ENCODE data around the gene ARNT2. TPM values are rescaled to one million over a fixed set of nuclear protein-coding genes. Genes with fewer than 3 reads are reported as not detected.
A peak's percentile ranks its signal among the peaks of the same experiment; 100 is the strongest.

The ARNT2 gene
- total and polyA plus RNA-seq, 4 donors: 0.63 to 16.2 (median 4.9) TPM

GRCh38 chr15:80455668-80456442, 51.7 kb downstream of the ARNT2 start:
- H3K4me3 ChIP-seq (ENCODE audit: low read length in 2 of 2): no peak overlapping the region
- H3K36me3 ChIP-seq (ENCODE audit: control insufficient read depth in 1 of 2, insufficient read depth in 2 of 2, low read length in 1 of 2): no peaks in the 10 kb centered on the region
- H3K27me3 ChIP-seq (ENCODE audit: control insufficient read depth in 1 of 2, insufficient read depth in 2 of 2, low read length in 1 of 2): no peaks in the 10 kb centered on the region
- H3K4me1 ChIP-seq (ENCODE audit: control insufficient read depth in 1 of 2, insufficient read depth in 2 of 2, low read length in 2 of 2): no peaks in the 10 kb centered on the region
- intact Hi-C loops (cut with DNase I): loop anchor here (2.0 to 5.0 kb wide), 6 partner anchors 56 to 516 kb away; no protein-coding TSS in a partner anchor
- peak in 1 of 2 donors; percentile 65 for DNase-seq
- peak; percentile 70 for ATAC-seq (ENCODE audit: low FRiP score)
- H3K27ac ChIP-seq (ENCODE audit: low read depth in 1 of 2, low read length in 2 of 2): no peak overlapping the region
- no peaks in the 10 kb centered on the region for H3K9me3 ChIP-seq (ENCODE audit: control insufficient read depth, low read length)
- WGBS, 2 donors: 19% methylated on average over 17 of the region's 17 CpGs

GRCh38 chr15:80456517-80457492, 52.6 kb downstream of the ARNT2 start:
- Histone ChIP-seq H3K4me1 (ENCODE audit: control insufficient read depth in 1 of 2, insufficient read depth in 2 of 2, low read length in 2 of 2) (no peaks in the 10 kb centered on the region), H3K9me3 (ENCODE audit: control insufficient read depth, low read length) (no peaks in the 10 kb centered on the region), H3K4me3 (ENCODE audit: low read length in 2 of 2) (no peak overlapping the region), H3K27me3 (ENCODE audit: control insufficient read depth in 1 of 2, insufficient read depth in 2 of 2, low read length in 1 of 2) (no peaks in the 10 kb centered on the region), H3K36me3 (ENCODE audit: control insufficient read depth in 1 of 2, insufficient read depth in 2 of 2, low read length in 1 of 2) (no peaks in the 10 kb centered on the region), H3K27ac (ENCODE audit: low read depth in 1 of 2, low read length in 2 of 2) (no peak overlapping the region)
- no peak for ATAC-seq (ENCODE audit: low FRiP score)
- WGBS, 2 donors: 61 to 63% methylated on average over 4 of the region's 4 CpGs
- intact Hi-C loops (cut with DNase I): loop anchor here (2.0 to 5.0 kb wide), 5 partner anchors 55 to 515 kb away; no protein-coding TSS in a partner anchor
- DNase-seq: no peak

GRCh38 chr15:80457896-80458295, 53.7 kb downstream of the ARNT2 start:
- Histone ChIP-seq H3K4me3 (ENCODE audit: low read length in 2 of 2) (no peak overlapping the region), H3K36me3 (ENCODE audit: control insufficient read depth in 1 of 2, insufficient read depth in 2 of 2, low read length in 1 of 2) (no peaks in the 10 kb centered on the region), H3K4me1 (ENCODE audit: control insufficient read depth in 1 of 2, insufficient read depth in 2 of 2, low read length in 2 of 2) (no peaks in the 10 kb centered on the region), H3K27me3 (ENCODE audit: control insufficient read depth in 1 of 2, insufficient read depth in 2 of 2, low read length in 1 of 2) (no peaks in the 10 kb centered on the region), H3K27ac (ENCODE audit: low read depth in 1 of 2, low read length in 2 of 2) (no peak overlapping the region), H3K9me3 (ENCODE audit: control insufficient read depth, low read length) (no peaks in the 10 kb centered on the region)
- WGBS, 2 donors: 94 to 95% methylated on average over 3 of the region's 3 CpGs
- no peak for DNase-seq
- no peak for ATAC-seq (ENCODE audit: low FRiP score)
- intact Hi-C loops (cut with DNase I): loop anchor here (2.0 to 5.0 kb wide), 5 partner anchors 54 to 514 kb away; no protein-coding TSS in a partner anchor

- Histone ChIP-seq H3K27ac (ENCODE audit: low read depth in 1 of 2, low read length in 2 of 2) (no peak overlapping the region), H3K4me1 (ENCODE audit: control insufficient read depth in 1 of 2, insufficient read depth in 2 of 2, low read length in 2 of 2) (no peaks in the 10 kb centered on the region), H3K4me3 (ENCODE audit: low read length in 2 of 2) (no peak overlapping the region), H3K9me3 (ENCODE audit: control insufficient read depth, low read length) (no peaks in the 10 kb centered on the region), H3K36me3 (ENCODE audit: control insufficient read depth in 1 of 2, insufficient read depth in 2 of 2, low read length in 1 of 2) (no peaks in the 10 kb centered on the region), H3K27me3 (ENCODE audit: control insufficient read depth in 1 of 2, insufficient read depth in 2 of 2, low read length in 1 of 2) (no peaks in the 10 kb centered on the region)
- no peak for DNase-seq
- intact Hi-C loops (cut with DNase I): loop anchor here (5.0 kb wide), 4 partner anchors 54 to 514 kb away; no protein-coding TSS in a partner anchor
- 92 to 95% methylated on average over 2 of the region's 2 CpGs for WGBS, 2 donors
- ATAC-seq (ENCODE audit: low FRiP score): no peak
Measured at GRCh38 chr15:80458580-80458979, 54.4 kb downstream of the ARNT2 start.

- 57 to 90% methylated on average over 6 of the region's 6 CpGs for WGBS, 2 donors
- Histone ChIP-seq H3K27ac (ENCODE audit: low read depth in 1 of 2, low read length in 2 of 2) (no peak overlapping the region), H3K4me3 (ENCODE audit: low read length in 2 of 2) (no peak overlapping the region), H3K9me3 (ENCODE audit: control insufficient read depth, low read length) (no peaks in the 10 kb centered on the region), H3K27me3 (ENCODE audit: control insufficient read depth in 1 of 2, insufficient read depth in 2 of 2, low read length in 1 of 2) (no peaks in the 10 kb centered on the region), H3K4me1 (ENCODE audit: control insufficient read depth in 1 of 2, insufficient read depth in 2 of 2, low read length in 2 of 2) (no peaks in the 10 kb centered on the region), H3K36me3 (ENCODE audit: control insufficient read depth in 1 of 2, insufficient read depth in 2 of 2, low read length in 1 of 2) (no peaks in the 10 kb centered on the region)
- intact Hi-C loops (cut with DNase I): loop anchor here (5.0 kb wide), 4 partner anchors 53 to 513 kb away; no protein-coding TSS in a partner anchor
- ATAC-seq (ENCODE audit: low FRiP score) (no peak), DNase-seq (no peak)
Measured at GRCh38 chr15:80459380-80459779, 55.2 kb downstream of the ARNT2 start.

- ATAC-seq (ENCODE audit: low FRiP score): no peak
- H3K4me1 ChIP-seq (ENCODE audit: control insufficient read depth in 1 of 2, insufficient read depth in 2 of 2, low read length in 2 of 2): no peaks in the 10 kb centered on the region
- no peaks in the 10 kb centered on the region for H3K27me3 ChIP-seq (ENCODE audit: control insufficient read depth in 1 of 2, insufficient read depth in 2 of 2, low read length in 1 of 2)
- intact Hi-C loops (cut with DNase I): loop anchor here (5.0 kb wide), 4 partner anchors 52 to 512 kb away; no protein-coding TSS in a partner anchor
- no peaks in the 10 kb centered on the region for H3K36me3 ChIP-seq (ENCODE audit: control insufficient read depth in 1 of 2, insufficient read depth in 2 of 2, low read length in 1 of 2)
- no peak overlapping the region for H3K4me3 ChIP-seq (ENCODE audit: low read length in 2 of 2)
- 89 to 91% methylated on average over 3 of the region's 3 CpGs for whole genome bisulfite sequencing, 2 donors
- no peak overlapping the region for H3K27ac ChIP-seq (ENCODE audit: low read depth in 1 of 2, low read length in 2 of 2)
- no peaks in the 10 kb centered on the region for H3K9me3 ChIP-seq (ENCODE audit: control insufficient read depth, low read length)
- DNase-seq: no peak
Measured at GRCh38 chr15:80459818-80460217, 55.6 kb downstream of the ARNT2 start.

GRCh38 chr15:80461356-80462095, 57.3 kb downstream of the ARNT2 start:
- Histone ChIP-seq H3K27me3 (ENCODE audit: control insufficient read depth in 1 of 2, insufficient read depth in 2 of 2, low read length in 1 of 2) (no peaks in the 10 kb centered on the region), H3K27ac (ENCODE audit: low read depth in 1 of 2, low read length in 2 of 2) (no peak overlapping the region), H3K36me3 (ENCODE audit: control insufficient read depth in 1 of 2, insufficient read depth in 2 of 2, low read length in 1 of 2) (no peaks in the 10 kb centered on the region), H3K4me3 (ENCODE audit: low read length in 2 of 2) (no peak overlapping the region), H3K4me1 (ENCODE audit: control insufficient read depth in 1 of 2, insufficient read depth in 2 of 2, low read length in 2 of 2) (no peaks in the 10 kb centered on the region), H3K9me3 (ENCODE audit: control insufficient read depth, low read length) (no peaks in the 10 kb centered on the region)
- intact Hi-C loops (cut with DNase I): no loop called here
- ATAC-seq (ENCODE audit: low FRiP score): no peak
- 83 to 91% methylated on average over 14 of the region's 14 CpGs for WGBS, 2 donors
- DNase-seq: peak in 1 of 2 donors; percentile 54

- Histone ChIP-seq H3K4me3 (ENCODE audit: low read length in 2 of 2) (no peak overlapping the region), H3K36me3 (ENCODE audit: control insufficient read depth in 1 of 2, insufficient read depth in 2 of 2, low read length in 1 of 2) (no peaks in the 10 kb centered on the region), H3K4me1 (ENCODE audit: control insufficient read depth in 1 of 2, insufficient read depth in 2 of 2, low read length in 2 of 2) (no peaks in the 10 kb centered on the region), H3K27me3 (ENCODE audit: control insufficient read depth in 1 of 2, insufficient read depth in 2 of 2, low read length in 1 of 2) (no peaks in the 10 kb centered on the region), H3K27ac (ENCODE audit: low read depth in 1 of 2, low read length in 2 of 2) (no peak overlapping the region), H3K9me3 (ENCODE audit: control insufficient read depth, low read length) (no peaks in the 10 kb centered on the region)
- intact Hi-C loops (cut with DNase I): no loop called here
- ATAC-seq (ENCODE audit: low FRiP score) (no peak), DNase-seq (no peak)
- 89 to 90% methylated on average over 6 of the region's 6 CpGs for WGBS, 2 donors
Measured at GRCh38 chr15:80462111-80462510, 57.9 kb downstream of the ARNT2 start.
